Measurements from ENCODE around the gene PHETA1. TPM values are rescaled to one million over a fixed set of nuclear protein-coding genes. Genes with fewer than 3 reads are reported as not detected.

Gene PHETA1
- total and polyA plus RNA-seq, 9 donors = 1.8 to 26.5 (median 19.1) TPM

DNA sequence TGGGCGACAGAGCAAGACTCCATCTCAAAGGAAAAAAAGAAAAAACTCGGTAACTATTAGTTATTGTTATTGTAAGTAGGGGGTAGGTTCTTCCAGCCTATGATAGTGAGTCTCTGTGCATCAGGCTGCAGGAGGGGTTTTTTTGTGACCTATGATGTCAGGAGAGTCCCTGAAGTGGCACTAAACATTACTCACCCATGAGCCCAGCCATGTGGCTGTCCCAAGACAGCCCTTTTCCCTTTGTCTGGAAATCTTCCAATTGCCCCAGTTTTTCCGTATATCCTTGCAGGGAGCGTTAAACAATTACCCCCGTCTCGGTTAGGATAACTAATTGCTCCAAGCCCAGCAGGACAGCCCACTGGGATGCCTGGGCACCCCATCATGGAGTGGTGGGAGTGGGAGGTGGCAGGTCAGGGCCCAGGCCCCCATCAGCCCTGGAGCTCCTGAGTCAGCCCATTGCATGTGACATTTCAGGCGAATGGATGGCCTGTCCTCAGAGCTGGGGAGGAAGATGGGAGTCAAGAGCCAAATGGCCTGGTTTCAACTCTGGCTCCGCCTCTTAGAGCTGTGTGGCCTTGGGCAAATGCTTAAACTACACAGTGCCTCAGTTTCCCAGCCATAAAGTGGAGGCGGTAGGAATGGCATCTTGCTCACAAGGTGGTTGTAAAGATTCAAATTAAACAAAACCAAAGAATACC, 16.4 kb downstream of the PHETA1 start:
- no peaks in the 10 kb centered on the region for H3K36me3 ChIP-seq
- intact Hi-C loops (cut with DNase I) = no loop called here
- H3K27ac ChIP-seq = no peak overlapping the region
- WGBS, 3 donors = 75 to 79% (median 77%) methylated on average over 9 of the region's 9 CpGs
- H3K27me3 ChIP-seq = no peaks in the 10 kb centered on the region
- peaks cover 0 to 5% of the 10 kb centered on the region in 2 donors for H3K9me3 ChIP-seq
- no peaks in the 10 kb centered on the region for H3K4me1 ChIP-seq (ENCODE audit: insufficient read depth)
- TF ChIP-seq POLR2A (IDR thresholded peaks at IDR 0.05) (no peak), EP300 (IDR thresholded peaks at IDR 0.05) (no peak)
- TF ChIP-seq, protein P1, sequence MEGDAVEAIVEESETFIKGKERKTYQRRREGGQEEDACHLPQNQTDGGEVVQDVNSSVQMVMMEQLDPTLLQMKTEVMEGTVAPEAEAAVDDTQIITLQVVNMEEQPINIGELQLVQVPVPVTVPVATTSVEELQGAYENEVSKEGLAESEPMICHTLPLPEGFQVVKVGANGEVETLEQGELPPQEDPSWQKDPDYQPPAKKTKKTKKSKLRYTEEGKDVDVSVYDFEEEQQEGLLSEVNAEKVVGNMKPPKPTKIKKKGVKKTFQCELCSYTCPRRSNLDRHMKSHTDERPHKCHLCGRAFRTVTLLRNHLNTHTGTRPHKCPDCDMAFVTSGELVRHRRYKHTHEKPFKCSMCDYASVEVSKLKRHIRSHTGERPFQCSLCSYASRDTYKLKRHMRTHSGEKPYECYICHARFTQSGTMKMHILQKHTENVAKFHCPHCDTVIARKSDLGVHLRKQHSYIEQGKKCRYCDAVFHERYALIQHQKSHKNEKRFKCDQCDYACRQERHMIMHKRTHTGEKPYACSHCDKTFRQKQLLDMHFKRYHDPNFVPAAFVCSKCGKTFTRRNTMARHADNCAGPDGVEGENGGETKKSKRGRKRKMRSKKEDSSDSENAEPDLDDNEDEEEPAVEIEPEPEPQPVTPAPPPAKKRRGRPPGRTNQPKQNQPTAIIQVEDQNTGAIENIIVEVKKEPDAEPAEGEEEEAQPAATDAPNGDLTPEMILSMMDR (IDR thresholded peaks at IDR 0.05) = no peak
- DNase-seq = no peak
- no peak overlapping the region for H3K4me3 ChIP-seq

DNA sequence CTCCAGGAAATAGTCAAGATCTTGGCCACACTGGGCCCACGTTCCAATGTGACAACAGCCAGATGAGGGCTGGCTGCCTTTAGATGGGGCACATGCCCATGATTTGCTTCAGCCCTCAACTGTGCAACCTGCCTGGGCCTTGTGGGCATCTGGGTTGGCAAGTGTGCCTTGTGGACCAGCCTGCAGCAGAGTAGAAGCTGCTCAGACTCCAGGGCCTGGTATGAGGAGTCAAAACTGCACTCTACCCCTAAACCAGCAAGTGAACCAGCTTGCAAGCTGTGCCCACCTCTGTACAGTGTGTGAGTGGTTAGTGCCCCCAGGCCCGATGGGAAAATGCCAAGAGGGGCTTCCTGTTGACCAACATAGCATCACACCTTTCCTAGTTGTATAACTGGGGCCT, 17.9 kb downstream of the PHETA1 start:
- no peak for DNase-seq
- Histone ChIP-seq H3K27me3 (no peaks in the 10 kb centered on the region), H3K27ac (no peak overlapping the region), H3K4me3 (no peak overlapping the region), H3K4me1 (ENCODE audit: insufficient read depth) (no peaks in the 10 kb centered on the region), H3K9me3 (peaks cover 0 to 5% of the 10 kb centered on the region in 2 donors), H3K36me3 (no peaks in the 10 kb centered on the region)
- 77 to 86% (median 83%) methylated on average over 2 of the region's 2 CpGs for WGBS, 3 donors
- TF ChIP-seq EP300 (IDR thresholded peaks at IDR 0.05) (no peak), POLR2A (IDR thresholded peaks at IDR 0.05) (no peak)
- TF ChIP-seq, protein P1 (IDR thresholded peaks at IDR 0.05) = no peak
- intact Hi-C loops (cut with DNase I) = no loop called here

DNA sequence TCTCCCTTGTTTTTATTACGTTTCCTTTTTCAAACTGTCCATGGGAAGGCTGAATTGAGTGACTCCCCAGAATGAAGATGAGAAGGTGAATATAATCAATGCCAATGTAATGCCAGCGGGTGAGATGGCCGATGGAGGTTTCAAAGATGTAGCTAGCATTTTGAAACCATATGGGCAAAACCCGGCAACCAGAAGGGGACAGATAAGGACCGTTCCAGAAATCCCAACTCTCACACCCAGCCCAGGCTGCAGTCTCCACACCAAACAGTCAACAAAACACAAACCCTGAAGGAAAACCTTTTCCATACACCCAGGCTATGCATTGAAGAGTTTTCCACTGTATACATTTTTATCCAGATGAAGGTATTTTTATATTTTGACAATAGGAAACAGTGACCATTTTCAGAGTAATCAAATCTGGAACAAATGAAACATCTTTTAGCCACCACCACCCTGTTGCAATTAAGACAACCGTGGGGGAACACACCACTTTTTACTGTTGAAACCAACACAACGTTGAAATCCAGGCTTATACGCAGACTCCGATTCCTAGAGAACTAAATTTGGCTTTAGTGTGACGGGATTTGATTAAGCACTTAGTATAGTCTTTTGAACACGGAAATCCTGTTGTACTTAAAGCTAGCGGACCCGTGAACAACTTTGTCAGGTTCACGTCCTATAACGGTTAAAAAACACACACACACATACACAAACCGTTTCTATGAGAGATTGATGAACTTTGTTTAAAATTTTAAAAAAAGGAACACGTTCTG, 19.0 kb downstream of the PHETA1 start:
- Histone ChIP-seq H3K4me1 (ENCODE audit: insufficient read depth) (no peaks in the 10 kb centered on the region), H3K27ac (no peak overlapping the region), H3K27me3 (no peaks in the 10 kb centered on the region), H3K36me3 (no peaks in the 10 kb centered on the region), H3K9me3 (peaks cover 0 to 5% of the 10 kb centered on the region in 2 donors), H3K4me3 (no peak overlapping the region)
- DNase-seq = no peak
- WGBS, 3 donors = 89 to 91% (median 89%) methylated on average over 17 of the region's 17 CpGs
- TF ChIP-seq, protein P1 (IDR thresholded peaks at IDR 0.05) = no peak
- intact Hi-C loops (cut with DNase I) = no loop called here

DNA sequence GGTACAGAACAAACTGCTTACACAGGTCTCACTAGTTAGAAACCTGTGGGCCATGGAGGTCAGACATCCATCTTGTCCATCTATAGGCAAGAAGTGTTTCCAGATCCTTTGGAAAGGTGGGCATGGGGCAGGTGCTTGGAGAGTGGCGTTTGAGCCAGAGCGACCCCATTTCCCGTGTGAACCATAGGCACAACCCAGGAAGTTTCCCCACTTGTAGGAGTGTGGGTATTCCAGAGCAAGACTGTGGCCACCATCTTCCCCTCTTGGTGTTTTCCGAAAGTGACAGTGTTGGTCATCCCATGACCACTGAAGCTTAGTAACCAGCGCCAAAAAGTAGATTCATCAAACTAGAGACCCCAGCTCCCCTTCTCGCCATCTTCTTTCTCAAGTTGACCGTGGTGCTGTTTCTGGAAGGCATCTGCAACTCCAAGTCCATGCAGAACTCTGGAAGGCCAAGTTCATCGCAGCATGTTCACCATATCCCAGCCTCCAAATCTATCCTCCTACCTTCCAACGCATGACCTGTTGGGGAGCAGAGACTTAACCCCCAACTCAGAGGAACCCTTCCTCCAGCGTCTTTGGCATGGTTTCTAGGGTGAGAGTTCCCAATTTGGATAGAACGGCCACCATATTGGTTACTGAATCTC, 19.7 kb downstream of the PHETA1 start:
- TF ChIP-seq POLR2A (IDR thresholded peaks at IDR 0.05) (no peak), EP300 (IDR thresholded peaks at IDR 0.05) (no peak)
- TF ChIP-seq, protein P1 (IDR thresholded peaks at IDR 0.05) = no peak
- no peak overlapping the region for H3K4me3 ChIP-seq
- H3K27ac ChIP-seq = no peak overlapping the region
- H3K4me1 ChIP-seq (ENCODE audit: insufficient read depth) = no peaks in the 10 kb centered on the region
- intact Hi-C loops (cut with DNase I) = no loop called here
- H3K9me3 ChIP-seq = peaks cover 0 to 5% of the 10 kb centered on the region in 2 donors
- H3K27me3 ChIP-seq = no peaks in the 10 kb centered on the region
- DNase-seq = no peak
- WGBS, 3 donors = 90 to 94% (median 93%) methylated on average over 11 of the region's 11 CpGs
- H3K36me3 ChIP-seq = no peaks in the 10 kb centered on the region
